Transverse colon (tissue), 4 donors: ENCODE data around the gene SLC35F6. TPM values are rescaled to one million over a fixed set of nuclear protein-coding genes. Genes with fewer than 3 reads are reported as not detected.

Experiments used
- DNase-seq: peaks from one replicate; pipeline ENCODE4 v3.0.0-alpha.2; 2019
- H3K27ac ChIP-seq, 4 donors: fragments of 200-600 bp; sonication (generic); 2 replicates each; pipeline ENCODE4 v1.5.1; 2016 to 2018; ENCODE audit warnings: inconsistent platforms in 4 of 4
- H3K27me3 ChIP-seq: fragments of 200-600 bp; sonication (generic); 2 replicates; pipeline ENCODE4 v1.5.1; 2017; ENCODE audit warnings: inconsistent platforms
- H3K36me3 ChIP-seq, 4 donors: fragments of 200-600 bp; sonication (generic); 2 replicates each; pipeline ENCODE4 v1.5.1; 2017 to 2019; ENCODE audit warnings: inconsistent platforms in 4 of 4
- H3K4me1 ChIP-seq, 4 donors: fragments of 200-600 bp; sonication (generic); 2 replicates each; pipeline ENCODE4 v1.5.1; 2017 to 2020; ENCODE audit warnings: inconsistent platforms in 4 of 4
- H3K4me3 ChIP-seq, 4 donors: fragments of 200-600 bp; sonication (generic); 1 replicate in 1 of 4; 2 replicates in 3 of 4; pipeline versions ENCODE4 v1.5.1 to v1.6.1; 2017 to 2019; ENCODE audit warnings: inconsistent platforms in 4 of 4
- H3K9me3 ChIP-seq, 2 donors: fragments of 200-600 bp; sonication (generic); 2 replicates each; pipeline ENCODE4 v1.5.1; 2017 to 2019; ENCODE audit warnings: inconsistent platforms in 2 of 2
- CTCF ChIP-seq, 5 experiments: fragments of 200-600 bp in 3 of 5; fragments of 450-650 bp in 2 of 5; sonication (generic) in 3 of 5; IDR thresholded peaks; 1 replicate in 2 of 5; 2 replicates in 3 of 5; pipeline ENCODE4 v1.5.1; 2016 to 2017; ENCODE audit warnings: antibody characterized with exemption in 5 of 5, inconsistent platforms in 3 of 5, mild to moderate bottlenecking in 2 of 5, moderate library complexity in 1 of 5
- EP300 ChIP-seq: sonication (generic); formaldehyde crosslinking; IDR thresholded peaks from one replicate; pipeline ENCODE4 v1.6.1; 2017; ENCODE audit warnings: antibody characterized with exemption, low read depth
- POLR2A ChIP-seq: fragments of 450-650 bp; IDR thresholded peaks from one replicate; pipeline ENCODE4 v1.6.1; 2016; ENCODE audit warnings: antibody characterized with exemption, mild to moderate bottlenecking, moderate library complexity
- POLR2AphosphoS5 ChIP-seq, 3 donors: sonication (generic); formaldehyde crosslinking; IDR thresholded peaks; one replicate each; pipeline ENCODE4 v1.6.1; 2016; ENCODE audit warnings: antibody characterized with exemption in 3 of 3
- WGBS, 2 donors: methylation state at CpG; one replicate each; pipeline ENCODE4 v1.1.5; 2018; ENCODE audit warnings: low coverage in 1 of 2; 5-methylcytosine and 5-hydroxymethylcytosine counted together
- in situ Hi-C, 4 donors: fragments of 200-750 bp; cut with MboI; loops; one replicate each; pipeline versions ENCODE4 v1.15.0 to v1.15.1; 2017; ENCODE audit warnings: low sequenced_read_pairs in 3 of 4, low pct_ligation_motif_present in 1 of 4, low pct_unique_long_range_greater_than_20kb in 1 of 4
- intact Hi-C: fragments of 100-400 bp; cut with DNase I; formaldehyde crosslinking; loops from one replicate; pipeline ENCODE4 v1.15.1; 2023; ENCODE audit warnings: low total_unique reads
- total RNA-seq, 4 donors: library from RNA; depleted of rRNA; stranded (reverse); fragments of >200 nt; gene quantifications; one replicate each; pipeline ENCODE4 v1.1.0, GENCODE V29; 2016

SLC35F6 gene, protein sequence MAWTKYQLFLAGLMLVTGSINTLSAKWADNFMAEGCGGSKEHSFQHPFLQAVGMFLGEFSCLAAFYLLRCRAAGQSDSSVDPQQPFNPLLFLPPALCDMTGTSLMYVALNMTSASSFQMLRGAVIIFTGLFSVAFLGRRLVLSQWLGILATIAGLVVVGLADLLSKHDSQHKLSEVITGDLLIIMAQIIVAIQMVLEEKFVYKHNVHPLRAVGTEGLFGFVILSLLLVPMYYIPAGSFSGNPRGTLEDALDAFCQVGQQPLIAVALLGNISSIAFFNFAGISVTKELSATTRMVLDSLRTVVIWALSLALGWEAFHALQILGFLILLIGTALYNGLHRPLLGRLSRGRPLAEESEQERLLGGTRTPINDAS
- 10 to 100 TPM; 23.3 to 36.3 (median 33.3) TPM for total RNA-seq

GRCh38 chr2:26764078-26764887, at the start of gene SLC35F6:
SLC35F6 (plus strand) TSS chr2:26764284; CDS start chr2:26764350, 66 bp downstream.
- intact Hi-C loops: no loop called here
- peak; percentile 87 for DNase-seq
- H3K27me3 ChIP-seq: no peaks in the 10 kb centered on the region
- H3K4me1 ChIP-seq: peaks cover 7 to 51% (median 21%) of the 10 kb centered on the region in 4 donors
- peak within 1 kb of the TSS; percentile 75 to 97 (median 86) for H3K4me3 ChIP-seq
- H3K27ac ChIP-seq: peak within 1 kb of the TSS; percentile 87 to 94 (median 88)
- TF ChIP-seq POLR2A: peak; percentile 83
- peak; percentile 87 to 93 (median 92) for TF ChIP-seq POLR2AphosphoS5 (IDR thresholded peaks at IDR 0.05)
- TF ChIP-seq CTCF (IDR thresholded peaks at IDR 0.05): no peak
- TF ChIP-seq EP300: no peak
- WGBS, 2 donors: 0 to 1% methylated on average over 4 to 66 of the region's 68 CpGs
- in situ Hi-C loops: no loop called here
- H3K36me3 ChIP-seq: no peaks in the 10 kb centered on the region
- H3K9me3 ChIP-seq: no peaks in the 10 kb centered on the region

GRCh38 chr2:26715528-26716270, 48.4 kb upstream of the SLC35F6 start:
- TF ChIP-seq POLR2AphosphoS5 (IDR thresholded peaks at IDR 0.05): no peak
- no peak for TF ChIP-seq POLR2A
- no peak for TF ChIP-seq EP300
- no peak for TF ChIP-seq CTCF (IDR thresholded peaks at IDR 0.05)
- no peaks in the 10 kb centered on the region for H3K9me3 ChIP-seq
- DNase-seq: no peak
- H3K4me1 ChIP-seq: peaks cover 16 to 30% (median 24%) of the 10 kb centered on the region in 4 donors
- H3K4me3 ChIP-seq: no peak overlapping the region
- intact Hi-C loops (no loop called here), in situ Hi-C loops (no loop called here)
- H3K27ac ChIP-seq: no peak overlapping the region
- 78% methylated on average over 10 of the region's 13 CpGs; no CpG with 5 or more reads in 1 of the 2 donors for WGBS, 2 donors
- no peaks in the 10 kb centered on the region for H3K27me3 ChIP-seq
- no peaks in the 10 kb centered on the region for H3K36me3 ChIP-seq

GRCh38 chr2:26716340-26716739, 47.7 kb upstream of the SLC35F6 start:
- intact Hi-C loops: no loop called here
- in situ Hi-C loops: no loop called here
- H3K4me3 ChIP-seq: no peak overlapping the region
- no peaks in the 10 kb centered on the region for H3K36me3 ChIP-seq
- DNase-seq: no peak
- H3K4me1 ChIP-seq: peaks cover 22 to 34% (median 29%) of the 10 kb centered on the region in 4 donors
- WGBS, 2 donors: 83 to 84% methylated on average over 2 to 3 of the region's 3 CpGs
- no peak for TF ChIP-seq CTCF (IDR thresholded peaks at IDR 0.05)
- TF ChIP-seq EP300: no peak
- no peak for TF ChIP-seq POLR2AphosphoS5 (IDR thresholded peaks at IDR 0.05)
- TF ChIP-seq POLR2A: no peak
- H3K27ac ChIP-seq: no peak overlapping the region
- no peaks in the 10 kb centered on the region for H3K27me3 ChIP-seq
- H3K9me3 ChIP-seq: no peaks in the 10 kb centered on the region
